Breast epithelium (tissue), 4 donors: Measurements from ENCODE around the gene NR4A1. TPM values are rescaled to one million over a fixed set of nuclear protein-coding genes. Genes with fewer than 3 reads are reported as not detected.

Experiments used
- DNase-seq, 2 donors: peaks; one replicate each; pipeline ENCODE4 v3.0.0-alpha.2; 2019; ENCODE audit warnings: low spot score in 2 of 2
- H3K27ac ChIP-seq, 2 donors: fragments of 200-600 bp; sonication (generic) in 1 of 2; one replicate each; pipeline ENCODE4 v1.5.1; 2016 to 2019; ENCODE audit warnings: mild to moderate bottlenecking in 1 of 2
- H3K27me3 ChIP-seq, 2 donors: fragments of 200-600 bp; sonication (generic) in 1 of 2; one replicate each; pipeline versions ENCODE4 v1.5.1 to v1.6.0; 2017 to 2019; ENCODE audit warnings: control low read depth in 1 of 2, mild to moderate bottlenecking in 1 of 2
- H3K36me3 ChIP-seq: fragments of 200-600 bp; one replicate; pipeline ENCODE4 v1.5.1; 2019
- H3K4me1 ChIP-seq, 2 donors: fragments of 200-600 bp; sonication (generic); one replicate each; pipeline ENCODE4 v1.5.1; 2016 to 2019; ENCODE audit warnings: control low read depth in 1 of 2
- H3K4me3 ChIP-seq, 3 donors: fragments of 200-600 bp; sonication (generic); 1 replicate in 2 of 3; 2 replicates in 1 of 3; pipeline ENCODE4 v1.5.1; 2016 to 2019; ENCODE audit warnings: mild to moderate bottlenecking in 3 of 3, moderate library complexity in 2 of 3
- H3K9me3 ChIP-seq, 2 donors: fragments of 200-600 bp; sonication (generic) in 1 of 2; one replicate each; pipeline ENCODE4 v1.5.1; 2016 to 2019; ENCODE audit warnings: control low read depth in 1 of 2
- POLR2A ChIP-seq: fragments of 450-650 bp; IDR thresholded peaks from one replicate; pipeline ENCODE4 v1.6.1; 2016; ENCODE audit warnings: antibody characterized with exemption, mild to moderate bottlenecking, moderate library complexity
- POLR2AphosphoS5 ChIP-seq, 3 donors: sonication (generic); formaldehyde crosslinking; IDR thresholded peaks; one replicate each; pipeline ENCODE4 v1.6.1; 2017; ENCODE audit warnings: antibody characterized with exemption in 3 of 3
- intact Hi-C: fragments of 100-400 bp; cut with DNase I; formaldehyde crosslinking; loops from one replicate; pipeline ENCODE4 v1.15.1; 2023; ENCODE audit warnings: low total_unique reads
- total RNA-seq, 3 donors: library from RNA; depleted of rRNA; stranded (reverse); fragments of >200 nt; gene quantifications; one replicate each; pipeline ENCODE4 v1.1.0, GENCODE V29; 2016
- TF ChIP-seq, protein P1 (sequence below), 3 donors: fragments of 450-650 bp; IDR thresholded peaks; one replicate each; pipeline ENCODE4 v1.5.1; 2016 to 2017; ENCODE audit warnings: antibody characterized with exemption in 3 of 3, mild to moderate bottlenecking in 3 of 3, moderate library complexity in 3 of 3

The NR4A1 gene
- total RNA-seq, result 100 to 1,000 TPM in 1 of 3 donors, 10 to 100 TPM in 2; 35.7 to 154 (median 66.2) TPM

DNA sequence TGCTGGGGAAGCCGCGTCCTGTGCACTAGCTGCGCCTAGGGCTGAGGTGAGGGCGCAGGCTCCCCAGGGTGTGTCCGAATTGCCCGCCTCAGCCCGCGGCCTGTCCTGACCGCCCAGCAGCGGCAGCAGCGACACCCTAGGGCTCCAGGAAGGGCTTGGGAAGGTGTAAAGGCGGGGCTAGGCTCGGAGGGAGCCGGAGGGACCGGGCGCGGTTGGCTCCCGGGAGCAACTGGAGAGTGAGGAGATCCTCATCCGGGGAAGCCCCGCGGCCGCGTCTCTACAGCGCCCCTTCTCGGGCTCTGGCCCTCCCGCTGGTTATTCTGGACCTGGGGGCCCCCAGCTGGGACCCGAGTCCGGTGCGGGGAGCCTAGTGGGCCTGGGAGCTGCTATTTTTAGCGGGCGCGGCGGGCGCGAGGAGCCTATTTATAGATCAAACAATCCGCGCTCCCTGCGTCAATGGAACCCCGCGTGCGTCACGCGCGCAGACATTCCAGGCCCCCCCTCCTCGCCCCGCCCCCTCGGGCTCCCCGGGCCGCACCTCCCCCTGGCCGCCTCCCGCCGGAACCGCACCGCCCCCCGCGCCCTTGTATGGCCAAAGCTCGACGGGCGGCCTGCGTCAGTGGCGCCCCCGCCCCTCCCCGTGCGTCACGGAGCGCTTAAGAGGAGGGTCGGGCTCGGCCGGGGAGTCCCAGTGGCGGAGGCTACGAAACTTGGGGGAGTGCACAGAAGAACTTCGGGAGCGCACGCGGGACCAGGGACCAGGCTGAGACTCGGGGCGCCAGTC lies at the start of gene NR4A1:
NR4A1 (plus strand) TSS at position 685 of the 784 bp plus-strand sequence. CDS start 2,887 bp downstream, outside the sequence.
- Histone ChIP-seq H3K27me3 (no peaks in the 10 kb centered on the region), H3K4me3 (peak within 1 kb of the TSS; percentile 57 to 81 (median 59)), H3K36me3 (no peaks in the 10 kb centered on the region), H3K4me1 (peaks cover 6% of the 10 kb centered on the region in 2 donors), H3K27ac (peak within 1 kb of the TSS; percentile 99), H3K9me3 (no peaks in the 10 kb centered on the region)
- peak; percentile 97 to 99 for DNase-seq
- intact Hi-C loops, result no loop called here
- TF ChIP-seq POLR2A (peak; percentile 48), POLR2AphosphoS5 (IDR thresholded peaks at IDR 0.05) (peak; percentile 91 to 97 (median 92))
- TF ChIP-seq, protein P1, sequence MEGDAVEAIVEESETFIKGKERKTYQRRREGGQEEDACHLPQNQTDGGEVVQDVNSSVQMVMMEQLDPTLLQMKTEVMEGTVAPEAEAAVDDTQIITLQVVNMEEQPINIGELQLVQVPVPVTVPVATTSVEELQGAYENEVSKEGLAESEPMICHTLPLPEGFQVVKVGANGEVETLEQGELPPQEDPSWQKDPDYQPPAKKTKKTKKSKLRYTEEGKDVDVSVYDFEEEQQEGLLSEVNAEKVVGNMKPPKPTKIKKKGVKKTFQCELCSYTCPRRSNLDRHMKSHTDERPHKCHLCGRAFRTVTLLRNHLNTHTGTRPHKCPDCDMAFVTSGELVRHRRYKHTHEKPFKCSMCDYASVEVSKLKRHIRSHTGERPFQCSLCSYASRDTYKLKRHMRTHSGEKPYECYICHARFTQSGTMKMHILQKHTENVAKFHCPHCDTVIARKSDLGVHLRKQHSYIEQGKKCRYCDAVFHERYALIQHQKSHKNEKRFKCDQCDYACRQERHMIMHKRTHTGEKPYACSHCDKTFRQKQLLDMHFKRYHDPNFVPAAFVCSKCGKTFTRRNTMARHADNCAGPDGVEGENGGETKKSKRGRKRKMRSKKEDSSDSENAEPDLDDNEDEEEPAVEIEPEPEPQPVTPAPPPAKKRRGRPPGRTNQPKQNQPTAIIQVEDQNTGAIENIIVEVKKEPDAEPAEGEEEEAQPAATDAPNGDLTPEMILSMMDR (IDR thresholded peaks at IDR 0.05), result peak in 1 of 3 donors; percentile 13

- no peaks in the 10 kb centered on the region for H3K9me3 ChIP-seq
- no peaks in the 10 kb centered on the region for H3K36me3 ChIP-seq
- no peak overlapping the region for H3K4me3 ChIP-seq
- no peaks in the 10 kb centered on the region for H3K27me3 ChIP-seq
- no peak overlapping the region for H3K27ac ChIP-seq
- DNase-seq, result no peak
- no peaks in the 10 kb centered on the region for H3K4me1 ChIP-seq
- TF ChIP-seq POLR2A (no peak), POLR2AphosphoS5 (IDR thresholded peaks at IDR 0.05) (no peak)
- TF ChIP-seq, protein P1 (IDR thresholded peaks at IDR 0.05), result no peak
- intact Hi-C loops, result loop anchor here (2.0 kb wide), 1 partner anchor 100 kb away; no protein-coding TSS in a partner anchor
These were observed 48.2 kb upstream of the NR4A1 start for GRCh38 chr12:52003016-52003550.

GRCh38 chr12:52003591-52003990 lies 47.7 kb upstream of the NR4A1 start:
- TF ChIP-seq, protein P1 (IDR thresholded peaks at IDR 0.05), result no peak
- TF ChIP-seq POLR2A, result no peak
- no peak for TF ChIP-seq POLR2AphosphoS5 (IDR thresholded peaks at IDR 0.05)
- H3K27me3 ChIP-seq, result no peaks in the 10 kb centered on the region
- H3K4me3 ChIP-seq, result no peak overlapping the region
- no peaks in the 10 kb centered on the region for H3K9me3 ChIP-seq
- no peak for DNase-seq
- no peaks in the 10 kb centered on the region for H3K36me3 ChIP-seq
- intact Hi-C loops, result loop anchor here (2.0 kb wide), 1 partner anchor 101 kb away; no protein-coding TSS in a partner anchor
- H3K4me1 ChIP-seq, result peaks cover 0 to 2% of the 10 kb centered on the region in 2 donors
- no peak overlapping the region for H3K27ac ChIP-seq

DNA sequence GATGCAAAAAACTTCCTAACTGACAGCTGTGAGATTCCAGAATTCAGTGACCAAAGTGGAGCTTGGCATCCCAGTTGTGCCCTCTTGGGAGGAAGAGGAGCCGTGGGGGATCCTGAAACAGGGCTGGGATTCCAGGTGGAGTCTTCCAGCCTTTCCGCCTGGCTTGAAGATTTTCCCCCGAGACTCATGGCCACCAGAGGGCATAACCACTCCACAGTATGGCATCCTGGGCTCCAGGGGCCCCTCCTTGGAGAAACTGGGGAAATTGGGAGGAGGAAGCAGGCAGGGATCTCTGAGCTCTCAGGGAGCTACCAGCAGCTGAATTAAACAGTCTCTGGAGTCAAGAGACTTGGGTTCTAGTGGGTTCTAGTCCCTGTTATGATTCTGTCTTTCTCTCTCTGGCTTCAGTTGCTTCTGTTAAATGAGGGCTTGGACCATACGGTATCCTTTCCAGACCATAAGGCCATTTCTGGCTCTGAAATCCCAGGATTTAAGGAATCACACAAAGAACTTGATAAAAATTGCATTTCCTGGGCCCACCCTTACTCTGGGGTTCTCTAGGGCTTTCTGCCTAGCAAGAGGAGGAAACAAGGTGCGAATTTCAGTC lies 47.1 kb upstream of the NR4A1 start:
- Histone ChIP-seq H3K9me3 (no peaks in the 10 kb centered on the region), H3K27me3 (no peaks in the 10 kb centered on the region), H3K36me3 (no peaks in the 10 kb centered on the region), H3K4me3 (no peak overlapping the region), H3K4me1 (peaks cover 0 to 3% of the 10 kb centered on the region in 2 donors), H3K27ac (no peak overlapping the region)
- intact Hi-C loops, result no loop called here
- TF ChIP-seq POLR2AphosphoS5 (IDR thresholded peaks at IDR 0.05) (no peak), POLR2A (no peak)
- TF ChIP-seq, protein P1 (IDR thresholded peaks at IDR 0.05), result peak; percentile 52 to 61 (median 59)
- no peak for DNase-seq
